HepG2 (cell line): ENCODE measurements around the gene SMO. TPM values are rescaled to one million over a fixed set of nuclear protein-coding genes. Genes with fewer than 3 reads are reported as not detected.
A peak's percentile ranks its signal among the peaks of the same experiment; 100 is the strongest.

Source experiments
- AGO2 ChIP-seq: fragments of 200-400 bp; formaldehyde crosslinking; optimal IDR thresholded peaks from 2 replicates; pipeline ENCODE3; 2017; ENCODE audit warnings: mild to moderate bottlenecking, low read depth, low read length, moderate library complexity
- CBFB ChIP-seq: sonication (generic); formaldehyde crosslinking; IDR thresholded peaks from 2 replicates; pipeline ENCODE4 v1.4.0; 2020; ENCODE audit warnings: missing genetic modification reagents
- CTCF ChIP-seq: sonication (generic); formaldehyde crosslinking; IDR thresholded peaks from 2 replicates; pipeline ENCODE4 v1.5.0; 2020; ENCODE audit warnings: mild to moderate bottlenecking, missing genetic modification reagents, moderate library complexity
- FOXC1 ChIP-seq: sonication (generic); formaldehyde crosslinking; IDR thresholded peaks from 2 replicates; pipeline ENCODE4 v1.8.0; 2022; ENCODE audit warnings: mild to moderate bottlenecking, missing genetic modification reagents, borderline replicate concordance
- GABPB1 ChIP-seq: IDR thresholded peaks from 2 replicates; pipeline ENCODE4 v1.6.1; 2016; ENCODE audit warnings: mild to moderate bottlenecking, missing genetic modification reagents, moderate library complexity, missing compliant biosample characterization
- GTF3A ChIP-seq: sonication (generic); formaldehyde crosslinking; conservative IDR thresholded peaks from 2 replicates; pipeline ENCODE4 v1.4.0; 2020; ENCODE audit warnings: mild to moderate bottlenecking, missing genetic modification reagents
- HNRNPLL ChIP-seq: fragments of 200-400 bp; formaldehyde crosslinking; IDR thresholded peaks from 2 replicates; pipeline ENCODE4 v1.6.1; 2017; ENCODE audit warnings: mild to moderate bottlenecking, low read depth, low read length; ENCODE audit not compliant: poor library complexity, severe bottlenecking
- HOXA3 ChIP-seq: sonication (generic); formaldehyde crosslinking; IDR thresholded peaks from 2 replicates; pipeline ENCODE4 v1.5.0; 2020; ENCODE audit warnings: missing genetic modification reagents
- KDM2A ChIP-seq: sonication (generic); formaldehyde crosslinking; IDR thresholded peaks from 2 replicates; pipeline ENCODE4 v1.4.0; 2020; ENCODE audit warnings: low read depth, missing genetic modification reagents, borderline replicate concordance
- PRMT3 ChIP-seq: sonication (generic); formaldehyde crosslinking; IDR thresholded peaks from 2 replicates; pipeline ENCODE4 v1.8.1; 2022; ENCODE audit warnings: low read depth, mild to moderate bottlenecking, moderate library complexity, missing genetic modification reagents, borderline replicate concordance
- RBM39 ChIP-seq: fragments of 200-400 bp; formaldehyde crosslinking; IDR thresholded peaks from one replicate; pipeline ENCODE4 v1.6.1; 2018; ENCODE audit warnings: antibody characterized with exemption, mild to moderate bottlenecking, low read depth, low read length; ENCODE audit not compliant: poor library complexity, severe bottlenecking
- SMC3 ChIP-seq: IDR thresholded peaks from 2 replicates; pipeline ENCODE4 v1.6.1; 2011; ENCODE audit warnings: low read length, improper control_type of control experiment
- SP5 ChIP-seq: IDR thresholded peaks from 2 replicates; pipeline ENCODE4 v1.6.1; 2016; ENCODE audit warnings: low read depth, borderline replicate concordance
- TFE3 ChIP-seq: IDR thresholded peaks from 2 replicates; pipeline ENCODE4 v1.6.1; 2016
- ZFP36 ChIP-seq: fragments of 150-350 bp; IDR thresholded peaks from 2 replicates; pipeline ENCODE4 v1.6.1; 2018; ENCODE audit warnings: borderline replicate concordance, low read length, low read depth; ENCODE audit not compliant: partially characterized antibody
- ZNF574 ChIP-seq: sonication (generic); formaldehyde crosslinking; IDR thresholded peaks from 2 replicates; pipeline ENCODE4 v1.4.0; 2020; ENCODE audit warnings: missing genetic modification reagents
- ZNF687 ChIP-seq: sonication (generic); formaldehyde crosslinking; IDR thresholded peaks from 2 replicates; pipeline ENCODE4 v1.5.1; 2020; ENCODE audit warnings: mild to moderate bottlenecking, missing genetic modification reagents, moderate library complexity
- polyA plus RNA-seq, 8 experiments: library from polyadenylated mRNA; depleted of rRNA in 3 of 8; stranded (reverse) in 7 of 8; unstranded in 1 of 8; fragments of >200 nt; fragmentation: Illumina TruSeq in 4 of 8; extraction: Trizol in 4 of 8; gene quantifications; 2 replicates each; pipeline versions ENCODE4 v1.2.1 to v1.2.3, GENCODE V29; 2011 to 2016; ENCODE audit warnings: low read depth in 4 of 8, missing spikeins in 1 of 8, mixed read lengths in 1 of 8; ENCODE audit not compliant: insufficient read depth in 1 of 8
- total RNA-seq, 5 experiments: library from RNA; depleted of rRNA; stranded (reverse); fragments of >200 nt; fragmentation: Illumina TruSeq; extraction: Trizol; gene quantifications; 2 replicates each; pipeline ENCODE4 v1.2.3, GENCODE V29; 2016; ENCODE audit warnings: low read depth in 1 of 5

The SMO gene
- total and polyA plus RNA-seq, 2 of the 13 experiments (the other 11 are each of a cell fraction or from before 2014, with no cell fraction given): 23.8 to 32.3 TPM

GRCh38 chr7:129210256-129210988 is 22.0 kb downstream of the SMO start (continued):
- TF ChIP-seq HOXA3 (peak; percentile 34; the same call in 1 of the 2 replicates), ZNF687 (CRISPR knock-in tag) (peak; percentile 63; the same call in 1 of the 2 replicates), PRMT3 (no peak), CTCF (peak; percentile 97), TFE3 (CRISPR knock-in tag) (no peak), SP5 (CRISPR knock-in tag) (0 out of 2 replicates have a peak, but pooled peaks have one; percentile 17), GTF3A (CRISPR knock-in tag) (no peak), ZNF574 (CRISPR knock-in tag) (0 out of 2 replicates have a peak, but pooled peaks have one; percentile 24), KDM2A (CRISPR knock-in tag) (peak; percentile 41; the same call in 1 of the 2 replicates), RBM39 (peak; percentile 32), ZFP36 (no peak), GABPB1 (peak; percentile 26; the same call in 1 of the 2 replicates), AGO2 (peak; percentile 22), SMC3 (peak; percentile 50; the same call in 1 of the 2 replicates), FOXC1 (CRISPR knock-in tag) (peak; percentile 59; the same call in 1 of the 2 replicates), CBFB (CRISPR knock-in tag) (peak; percentile 30; the same call in 1 of the 2 replicates), HNRNPLL (peak; percentile 21)
